A673 (cell line): ENCODE measurements around the gene TET3. TPM values are rescaled to one million over a fixed set of nuclear protein-coding genes. Genes with fewer than 3 reads are reported as not detected.

Source experiments
- BruUV-seq: library from RNA; stranded (reverse); fragments of 400-500 nt; replicated peaks from 2 replicates; lab custom pipeline; 2021; lab: Mats Ljungman, UMichigan
- CTCF ChIA-PET: fragments of 300-600 bp; sonication (Branson Sonifier 250); formaldehyde crosslinking; loops from one replicate; lab custom pipeline; 2022; ENCODE audit warnings: antibody characterized with exemption; lab: Charles Lee
- POLR2A ChIA-PET: fragments of 300-600 bp; sonication (Branson Sonifier 250); formaldehyde crosslinking; loops from one replicate; lab custom pipeline; 2022; ENCODE audit warnings: antibody characterized with exemption; ENCODE audit not compliant: low non-redundant PET; lab: Charles Lee
- DNase-seq: peaks from one replicate; pipeline ENCODE4 v3.0.0-alpha.2; 2015; ENCODE audit warnings: low spot score
- H3K27ac ChIP-seq: fragments of 200-600 bp; sonication (generic); 2 replicates; pipeline ENCODE4 v1.5.1; 2016; ENCODE audit warnings: mixed run types, low read depth, mild to moderate bottlenecking, mixed read lengths, antibody characterized with exemption, low read length; ENCODE audit not compliant: poor library complexity, severe bottlenecking
- H3K27me3 ChIP-seq: fragments of 200-600 bp; sonication (generic); replicated peaks from 2 replicates; pipeline ENCODE4 v1.6.1; 2017; ENCODE audit warnings: mixed run types, low read depth, mild to moderate bottlenecking, mixed read lengths, antibody characterized with exemption, low read length; ENCODE audit not compliant: insufficient read depth, poor library complexity
- H3K36me3 ChIP-seq: fragments of 200-600 bp; sonication (generic); 2 replicates; pipeline ENCODE4 v1.6.1; 2016; ENCODE audit warnings: mixed run types, mild to moderate bottlenecking, mixed read lengths, antibody characterized with exemption, low read length; ENCODE audit not compliant: insufficient read depth, poor library complexity, severe bottlenecking
- H3K4me1 ChIP-seq: fragments of 200-600 bp; sonication (generic); 2 replicates; pipeline ENCODE4 v1.6.1; 2017; ENCODE audit warnings: mixed run types, mild to moderate bottlenecking, mixed read lengths, antibody characterized with exemption, low read length; ENCODE audit not compliant: insufficient read depth, poor library complexity, severe bottlenecking
- H3K4me3 ChIP-seq: fragments of 200-600 bp; sonication (generic); 2 replicates; pipeline ENCODE4 v1.5.1; 2016; ENCODE audit warnings: low read depth, mixed run types, mild to moderate bottlenecking, mixed read lengths, low read length; ENCODE audit not compliant: poor library complexity, severe bottlenecking
- H3K9me3 ChIP-seq: fragments of 200-600 bp; sonication (generic); 2 replicates; pipeline ENCODE4 v1.6.1; 2016; ENCODE audit warnings: mixed run types, low read depth, mild to moderate bottlenecking, mixed read lengths, antibody characterized with exemption, low read length; ENCODE audit not compliant: poor library complexity, severe bottlenecking
- EZH2 ChIP-seq: fragments of 200-600 bp; sonication (generic); IDR thresholded peaks from 2 replicates; pipeline ENCODE4 v1.6.1; 2017; ENCODE audit warnings: borderline replicate concordance, low read depth, mild to moderate bottlenecking, mixed read lengths, antibody characterized with exemption, low read length; ENCODE audit not compliant: poor library complexity, severe bottlenecking
- intact Hi-C: fragments of 100-400 bp; cut with micrococcal nuclease; formaldehyde crosslinking; loops from one replicate; pipeline ENCODE4 v1.10.0; 2022; ENCODE audit not compliant: unreplicated experiment
- total RNA-seq: library from RNA; stranded (reverse); gene quantifications from 2 replicates; pipeline ENCODE4 v1.2.3, GENCODE V29; 2021
- TF ChIP-seq, protein P1 (sequence below): fragments of 300-800, 200-600 bp; sonication (generic); conservative IDR thresholded peaks from 2 replicates; pipeline ENCODE4 v1.5.1; 2017; ENCODE audit warnings: low read depth, mild to moderate bottlenecking, antibody characterized with exemption, low read length, moderate library complexity, mixed read lengths

The TET3 gene
- total RNA-seq, 1 experiment from 2014 or later = 26.3 TPM

DNA sequence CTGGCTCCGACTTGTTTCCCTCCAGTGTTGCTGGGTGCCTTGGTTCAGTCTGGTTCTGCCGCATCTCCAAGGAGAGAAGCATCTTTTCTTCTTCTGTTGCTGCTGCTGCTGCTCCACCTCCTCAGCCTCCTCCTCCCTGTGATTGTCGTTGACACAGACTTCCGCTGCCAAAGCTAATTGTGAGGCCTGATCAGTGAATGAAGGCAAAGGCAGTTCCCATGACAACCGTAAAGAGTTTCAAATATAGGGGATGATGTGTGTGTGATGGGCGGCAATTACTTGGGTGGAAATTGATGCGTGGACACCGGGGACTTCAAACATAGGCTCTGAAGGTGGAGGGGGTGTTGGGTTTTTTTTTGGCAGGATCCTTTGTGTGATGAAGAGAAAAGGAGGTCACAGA lies 13.7 kb downstream of the TET3 start:
- ChIA-PET POLR2A (no interaction called here), CTCF (no interaction called here)
- H3K9me3 ChIP-seq = no peaks in the 10 kb centered on the region
- TF ChIP-seq, protein P1, sequence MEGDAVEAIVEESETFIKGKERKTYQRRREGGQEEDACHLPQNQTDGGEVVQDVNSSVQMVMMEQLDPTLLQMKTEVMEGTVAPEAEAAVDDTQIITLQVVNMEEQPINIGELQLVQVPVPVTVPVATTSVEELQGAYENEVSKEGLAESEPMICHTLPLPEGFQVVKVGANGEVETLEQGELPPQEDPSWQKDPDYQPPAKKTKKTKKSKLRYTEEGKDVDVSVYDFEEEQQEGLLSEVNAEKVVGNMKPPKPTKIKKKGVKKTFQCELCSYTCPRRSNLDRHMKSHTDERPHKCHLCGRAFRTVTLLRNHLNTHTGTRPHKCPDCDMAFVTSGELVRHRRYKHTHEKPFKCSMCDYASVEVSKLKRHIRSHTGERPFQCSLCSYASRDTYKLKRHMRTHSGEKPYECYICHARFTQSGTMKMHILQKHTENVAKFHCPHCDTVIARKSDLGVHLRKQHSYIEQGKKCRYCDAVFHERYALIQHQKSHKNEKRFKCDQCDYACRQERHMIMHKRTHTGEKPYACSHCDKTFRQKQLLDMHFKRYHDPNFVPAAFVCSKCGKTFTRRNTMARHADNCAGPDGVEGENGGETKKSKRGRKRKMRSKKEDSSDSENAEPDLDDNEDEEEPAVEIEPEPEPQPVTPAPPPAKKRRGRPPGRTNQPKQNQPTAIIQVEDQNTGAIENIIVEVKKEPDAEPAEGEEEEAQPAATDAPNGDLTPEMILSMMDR = no peak
- no peak for TF ChIP-seq EZH2
- BruUV-seq = no TSS peak
- no peaks in the 10 kb centered on the region for H3K36me3 ChIP-seq
- DNase-seq = no peak
- no peaks in the 10 kb centered on the region for H3K27me3 ChIP-seq
- H3K4me1 ChIP-seq = peaks cover 30% of the 10 kb centered on the region
- intact Hi-C loops = no loop called here
- no peak overlapping the region for H3K27ac ChIP-seq
- no peak overlapping the region for H3K4me3 ChIP-seq

DNA sequence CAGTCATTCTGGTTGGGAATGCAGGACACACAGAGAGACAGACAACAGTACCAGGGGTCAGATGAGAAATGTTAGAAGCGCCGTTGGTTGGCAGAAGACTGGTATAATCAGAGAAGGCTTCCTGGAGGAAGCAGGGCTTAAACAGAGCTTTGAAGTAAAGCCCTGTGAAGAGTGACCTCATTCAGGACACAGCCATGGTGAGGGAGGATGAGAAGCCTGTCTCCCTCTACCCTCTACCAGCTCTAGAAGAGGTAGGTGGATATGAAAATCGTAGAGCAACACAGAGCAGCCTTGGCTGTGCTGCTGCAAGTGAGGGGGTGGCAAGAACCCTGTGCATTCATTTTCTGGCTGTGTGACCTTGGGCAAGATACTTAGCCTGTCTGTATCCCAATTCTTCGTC lies 14.2 kb downstream of the TET3 start:
- Histone ChIP-seq H3K4me3 (no peak overlapping the region), H3K27me3 (no peaks in the 10 kb centered on the region), H3K4me1 (peaks cover 34% of the 10 kb centered on the region), H3K36me3 (no peaks in the 10 kb centered on the region), H3K9me3 (no peaks in the 10 kb centered on the region), H3K27ac (no peak overlapping the region)
- no TSS peak for BruUV-seq
- intact Hi-C loops = no loop called here
- TF ChIP-seq, protein P1 = no peak
- no peak for TF ChIP-seq EZH2
- CTCF ChIA-PET = no interaction called here
- POLR2A ChIA-PET = no interaction called here
- DNase-seq = no peak

DNA sequence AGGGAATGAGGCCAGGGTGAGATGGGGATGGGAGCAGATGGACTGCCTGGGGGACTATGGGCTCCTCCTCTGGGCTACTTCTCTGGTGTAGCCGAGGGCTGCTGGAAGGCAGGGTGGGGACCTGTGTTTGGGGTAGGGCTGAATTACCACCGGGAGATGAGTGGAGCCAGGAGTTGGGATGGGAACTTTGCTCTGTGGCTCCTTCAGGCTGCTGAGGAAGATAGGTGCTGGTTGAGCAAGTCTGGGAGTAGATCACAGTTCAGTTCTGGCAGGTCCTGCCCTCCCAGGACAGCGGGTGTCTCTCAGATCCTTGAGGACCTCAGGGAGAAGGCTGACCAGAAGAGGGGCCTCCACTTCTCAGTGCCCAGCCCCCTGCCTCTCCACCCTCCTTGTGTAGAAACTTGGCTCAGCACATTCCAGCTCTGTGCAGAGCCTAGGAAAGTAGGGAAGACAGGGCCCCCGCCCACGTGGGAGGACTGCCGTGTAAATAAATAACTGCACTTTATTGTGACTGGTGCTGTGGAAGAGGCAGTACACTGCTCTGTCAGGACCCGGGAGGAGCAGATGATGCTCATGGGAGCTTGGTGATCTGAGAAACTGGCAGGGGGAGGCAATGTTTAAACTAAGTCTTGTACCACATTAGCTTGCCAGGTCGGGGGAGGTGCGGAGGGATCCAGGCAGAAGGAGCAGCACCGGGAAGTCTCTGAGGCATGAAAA lies 15.3 kb downstream of the TET3 start:
- no peaks in the 10 kb centered on the region for H3K9me3 ChIP-seq
- H3K27me3 ChIP-seq = no peaks in the 10 kb centered on the region
- H3K27ac ChIP-seq = no peak overlapping the region
- H3K36me3 ChIP-seq = no peaks in the 10 kb centered on the region
- TF ChIP-seq, protein P1 = no peak
- TF ChIP-seq EZH2 = no peak
- POLR2A ChIA-PET = interaction anchor here (0.5 kb wide), 1 partner anchor 22 kb away, joined by 3 read pairs; no protein-coding TSS in a partner anchor
- BruUV-seq = no TSS peak
- no peak for DNase-seq
- H3K4me1 ChIP-seq = peaks cover 45% of the 10 kb centered on the region
- no peak overlapping the region for H3K4me3 ChIP-seq
- CTCF ChIA-PET = no interaction called here
- intact Hi-C loops = no loop called here
